SH-SY5Y (cell line): ENCODE measurements around the gene UBALD1.

ENCODE experiments used
- GATA2 ChIP-seq: IDR thresholded peaks from 2 replicates; pipeline ENCODE4 v1.6.1; 2011; ENCODE audit warnings: mild to moderate bottlenecking, low read depth, low read length
- GATA3 ChIP-seq: IDR thresholded peaks from 2 replicates; pipeline ENCODE4 v1.6.1; 2011; ENCODE audit warnings: low read depth, mild to moderate bottlenecking, low read length, moderate library complexity

DNA sequence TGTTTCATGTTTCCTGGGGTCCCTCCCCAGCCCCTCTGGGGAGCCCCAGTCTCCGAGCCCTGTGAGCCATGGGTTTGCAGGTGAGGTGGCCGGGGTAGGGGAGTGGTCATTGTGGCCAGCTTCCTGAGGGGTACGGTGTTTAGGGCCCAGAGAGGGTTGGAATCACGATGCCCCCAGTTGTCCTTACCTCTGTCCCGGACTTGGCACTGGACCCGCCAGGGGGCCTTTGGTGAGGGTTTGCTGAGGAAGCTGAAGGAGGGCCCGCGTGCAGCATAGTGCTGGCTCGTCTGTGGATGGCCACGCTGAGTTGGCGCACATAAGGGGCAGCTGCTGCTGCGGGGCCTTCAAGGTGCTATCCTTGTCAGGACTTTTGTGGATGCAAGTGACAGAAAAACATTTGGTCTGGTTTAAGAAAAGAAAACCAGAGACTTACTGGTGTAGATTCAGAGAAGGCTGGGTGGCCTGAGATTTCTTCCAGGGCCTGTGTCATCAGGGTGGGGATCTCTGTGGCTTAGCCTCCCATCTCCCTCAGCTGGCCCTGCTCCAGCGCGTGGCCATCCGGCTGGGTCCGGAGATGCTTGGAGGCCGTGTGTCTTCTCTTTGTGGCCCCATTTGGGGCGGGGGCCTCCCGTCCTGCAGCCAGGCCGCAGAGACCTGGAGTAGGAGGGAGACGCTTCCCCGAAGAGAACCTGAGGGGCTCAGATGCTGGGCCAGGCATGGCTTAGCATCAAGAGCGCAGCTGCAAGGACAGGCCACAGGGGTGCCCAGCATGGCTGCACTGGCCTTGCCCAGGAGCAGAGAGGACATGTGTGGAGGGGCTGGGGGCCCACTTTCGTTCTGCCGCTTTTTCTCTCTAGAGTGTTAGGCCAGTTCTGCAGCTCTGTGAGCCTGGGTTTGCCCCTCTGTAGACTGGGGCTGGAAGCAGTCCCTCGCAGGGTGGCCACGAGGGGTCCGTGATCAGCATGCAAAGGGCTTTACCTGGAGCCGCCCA, 45.0 kb upstream of the UBALD1 start:
- TF ChIP-seq GATA2, result no peak
- TF ChIP-seq GATA3, result no peak
